ENCODE results near the gene RIN2.
"Not testable (repeated sequence)": the region's sequence is repeated elsewhere in the genome, so short reads cannot be mapped to it uniquely, and the experiment has no call there.

Gene RIN2

GRCh38 chr20:19750907-19751636 lies 7.0 kb upstream of the RIN2 start:
- TF ChIP-seq, protein P1, sequence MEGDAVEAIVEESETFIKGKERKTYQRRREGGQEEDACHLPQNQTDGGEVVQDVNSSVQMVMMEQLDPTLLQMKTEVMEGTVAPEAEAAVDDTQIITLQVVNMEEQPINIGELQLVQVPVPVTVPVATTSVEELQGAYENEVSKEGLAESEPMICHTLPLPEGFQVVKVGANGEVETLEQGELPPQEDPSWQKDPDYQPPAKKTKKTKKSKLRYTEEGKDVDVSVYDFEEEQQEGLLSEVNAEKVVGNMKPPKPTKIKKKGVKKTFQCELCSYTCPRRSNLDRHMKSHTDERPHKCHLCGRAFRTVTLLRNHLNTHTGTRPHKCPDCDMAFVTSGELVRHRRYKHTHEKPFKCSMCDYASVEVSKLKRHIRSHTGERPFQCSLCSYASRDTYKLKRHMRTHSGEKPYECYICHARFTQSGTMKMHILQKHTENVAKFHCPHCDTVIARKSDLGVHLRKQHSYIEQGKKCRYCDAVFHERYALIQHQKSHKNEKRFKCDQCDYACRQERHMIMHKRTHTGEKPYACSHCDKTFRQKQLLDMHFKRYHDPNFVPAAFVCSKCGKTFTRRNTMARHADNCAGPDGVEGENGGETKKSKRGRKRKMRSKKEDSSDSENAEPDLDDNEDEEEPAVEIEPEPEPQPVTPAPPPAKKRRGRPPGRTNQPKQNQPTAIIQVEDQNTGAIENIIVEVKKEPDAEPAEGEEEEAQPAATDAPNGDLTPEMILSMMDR (IDR thresholded peaks at IDR 0.05; ENCODE audit: insufficient read depth, low read depth, low read length, missing control alignments), result no peak
- DNase-seq (ENCODE audit: low read depth), result peak; percentile 58

GRCh38 chr20:19754201-19754600 lies 3.9 kb upstream of the RIN2 start:
- not testable (repeated sequence) for DNase-seq (ENCODE audit: low read depth)

More at GRCh38 chr20:19750907-19751636, 7.0 kb upstream of the RIN2 start:
- no peak overlapping the region for H3K4me3 ChIP-seq (ENCODE audit: low read length)

GRCh38 chr20:19756761-19757486 lies 1.1 kb upstream of the RIN2 start:
- no peak for DNase-seq (ENCODE audit: low read depth)
- TF ChIP-seq, protein P1 (IDR thresholded peaks at IDR 0.05; ENCODE audit: insufficient read depth, low read depth, low read length, missing control alignments), result no peak

More at GRCh38 chr20:19754201-19754600, 3.9 kb upstream of the RIN2 start:
- H3K4me3 ChIP-seq (ENCODE audit: low read length), result not testable (repeated sequence)

GRCh38 chr20:19757487-19758132 lies 448 bp upstream of the RIN2 start:
- peak; percentile 63 for DNase-seq (ENCODE audit: low read depth)
- peak overlapping the region; percentile 89 for H3K4me3 ChIP-seq (ENCODE audit: low read length)
- TF ChIP-seq, protein P1 (IDR thresholded peaks at IDR 0.05; ENCODE audit: insufficient read depth, low read depth, low read length, missing control alignments), result no peak

More at GRCh38 chr20:19756761-19757486, 1.1 kb upstream of the RIN2 start:
- peak overlapping the region; percentile 89 for H3K4me3 ChIP-seq (ENCODE audit: low read length)

DNA sequence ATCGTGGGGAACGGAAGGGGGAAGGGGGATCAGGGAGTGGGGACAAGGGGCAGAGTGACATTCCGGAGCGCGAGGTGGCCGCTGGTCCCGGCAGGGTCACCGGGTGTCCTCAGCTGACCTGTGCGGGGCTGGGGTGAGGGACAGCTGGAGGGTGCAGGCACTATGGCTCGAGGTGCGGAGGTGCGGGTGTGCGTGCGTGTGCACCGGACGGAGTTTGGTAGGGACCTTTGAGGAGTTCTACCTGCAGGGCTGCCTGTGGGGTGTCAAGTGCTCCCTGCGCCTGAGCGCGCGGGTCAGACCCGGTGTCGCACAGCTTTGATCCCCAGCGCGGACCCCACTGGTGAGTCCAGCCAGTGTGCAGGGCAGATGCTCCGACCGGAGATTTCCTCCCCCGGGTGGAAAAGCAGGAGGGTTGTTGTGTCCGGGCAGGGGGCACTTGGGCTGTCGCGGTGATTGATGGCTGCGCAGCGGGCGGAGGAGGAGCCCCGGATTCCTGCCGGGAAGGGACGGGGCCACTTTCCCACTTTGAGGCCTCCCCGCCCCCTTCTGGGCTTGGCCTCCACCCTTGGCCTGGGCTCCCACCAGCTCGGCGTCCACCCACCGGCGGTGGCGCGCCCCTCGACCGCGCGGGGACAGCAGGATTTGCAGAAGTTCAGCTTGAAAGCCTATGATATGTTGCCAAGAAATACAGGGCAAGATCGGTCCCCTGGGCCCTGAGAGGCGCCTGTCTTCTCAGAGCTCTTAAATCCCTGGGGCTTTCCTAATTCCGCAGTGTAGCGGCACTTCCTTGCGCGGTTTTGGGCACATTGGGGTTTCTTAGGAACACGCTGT lies 658 bp downstream of the RIN2 start:
- DNase-seq (ENCODE audit: low read depth), result peak; percentile 48
- TF ChIP-seq, protein P1 (IDR thresholded peaks at IDR 0.05; ENCODE audit: insufficient read depth, low read depth, low read length, missing control alignments), result no peak
- peak overlapping the region; percentile 89 for H3K4me3 ChIP-seq (ENCODE audit: low read length)

DNA sequence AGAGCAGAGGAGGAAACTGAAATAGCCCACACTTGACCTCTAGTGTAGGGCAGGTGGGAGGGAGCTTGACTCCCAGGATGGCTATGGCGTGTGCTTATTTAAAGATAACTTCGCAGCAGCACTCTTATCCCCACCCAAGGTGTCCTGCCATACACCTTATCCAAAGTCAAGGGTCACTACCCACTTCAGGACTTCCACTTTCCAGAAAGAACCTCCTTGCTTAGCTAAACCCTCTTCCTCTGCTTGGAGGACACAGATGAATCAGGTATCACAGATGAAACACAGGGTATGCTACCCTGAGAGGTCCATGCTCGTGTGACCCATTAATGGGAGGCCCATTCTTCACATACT lies 2.3 kb downstream of the RIN2 start:
- H3K4me3 ChIP-seq (ENCODE audit: low read length), result no peak overlapping the region
- DNase-seq (ENCODE audit: low read depth), result no peak
- TF ChIP-seq, protein P1 (IDR thresholded peaks at IDR 0.05; ENCODE audit: insufficient read depth, low read depth, low read length, missing control alignments), result no peak
